ENCODE measurements around the gene TMEM131. TPM values are rescaled to one million over a fixed set of nuclear protein-coding genes. Genes with fewer than 3 reads are reported as not detected.
A peak's percentile ranks its signal among the peaks of the same experiment; 100 is the strongest.

The TMEM131 gene
- total RNA-seq, 2 experiments from 2014 or later, result 31.3 to 31.9 TPM

DNA sequence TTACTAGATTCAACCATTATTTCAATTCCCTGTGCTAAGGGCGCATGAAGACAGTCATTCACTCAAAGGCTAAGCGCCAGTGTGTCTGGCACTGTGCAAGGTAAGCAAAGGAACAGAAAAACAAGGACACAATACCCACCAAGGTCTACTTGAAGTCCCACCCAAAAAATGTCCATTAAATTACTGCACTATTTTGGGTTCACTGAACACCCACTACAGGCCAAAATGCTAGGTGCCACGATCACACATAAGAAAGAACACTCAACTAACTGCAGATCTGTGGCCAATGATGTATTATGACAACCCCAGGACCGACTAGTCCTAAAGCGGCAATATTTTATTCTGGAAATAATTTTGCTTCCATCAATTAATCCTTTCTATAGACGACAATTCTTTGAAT, 1.8 kb downstream of the TMEM131 start:
- no peak overlapping the region for H3K27ac Mint-ChIP-seq
- peaks cover 5% of the 10 kb centered on the region for H3K36me3 Mint-ChIP-seq (ENCODE audit: low read depth)
- H3K4me3 Mint-ChIP-seq, result peak overlapping the region; percentile 91
- CTCF ChIA-PET, result no interaction called here
- no peak for DNase-seq
- POLR2A ChIA-PET, result no interaction called here
- no peaks in the 10 kb centered on the region for H3K9me3 Mint-ChIP-seq
- peaks cover 31% of the 10 kb centered on the region for H3K4me1 Mint-ChIP-seq
- no peaks in the 10 kb centered on the region for H3K27me3 Mint-ChIP-seq

DNA sequence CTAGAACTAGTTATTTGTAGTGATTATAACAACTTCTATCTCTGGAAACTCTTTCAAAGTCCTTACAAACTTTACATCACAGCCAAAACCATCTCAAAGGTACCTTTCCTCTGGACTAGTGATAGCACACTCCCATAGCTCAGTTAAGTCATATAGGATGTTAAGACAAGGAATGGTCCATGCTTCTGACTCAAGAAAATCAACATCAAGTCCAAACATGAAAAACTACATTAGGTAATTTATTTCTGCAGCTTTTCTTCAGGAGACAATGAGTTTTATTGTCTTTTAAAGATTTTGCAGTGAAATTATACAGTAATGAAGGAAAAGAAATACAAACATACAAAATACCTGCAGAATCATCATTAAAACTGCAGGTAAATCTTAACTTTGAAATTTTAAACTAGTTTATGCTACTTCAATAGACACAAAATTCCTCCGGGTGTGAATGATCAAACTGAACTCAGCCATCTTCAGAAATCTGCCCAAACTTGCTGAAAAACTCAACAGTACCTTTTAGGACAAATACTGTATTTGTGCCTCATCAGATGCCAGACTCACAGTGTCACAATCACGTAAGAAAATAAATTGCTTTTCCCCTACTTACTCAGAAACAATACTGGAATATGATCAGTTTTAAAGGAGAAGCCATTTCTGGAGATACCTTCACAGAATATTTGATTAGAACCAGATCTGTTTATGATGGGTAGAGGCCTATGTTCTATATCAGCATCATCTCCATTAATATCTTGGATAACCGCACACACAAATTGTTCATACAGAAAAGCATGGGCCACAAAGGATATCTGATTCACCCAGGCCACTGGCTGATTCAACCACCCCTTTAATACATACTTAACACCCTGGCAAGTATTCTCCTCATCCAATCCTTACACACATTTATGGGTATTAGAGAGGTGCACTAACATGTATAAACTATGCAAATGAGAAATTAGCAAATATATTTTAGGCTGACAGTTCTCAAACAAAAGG, 2.6 kb downstream of the TMEM131 start:
- POLR2A ChIA-PET, result no interaction called here
- peaks cover 31% of the 10 kb centered on the region for H3K4me1 Mint-ChIP-seq
- peak overlapping the region; percentile 91 for H3K4me3 Mint-ChIP-seq
- no peak for DNase-seq
- peaks cover 12% of the 10 kb centered on the region for H3K36me3 Mint-ChIP-seq (ENCODE audit: low read depth)
- H3K9me3 Mint-ChIP-seq, result peaks cover 5% of the 10 kb centered on the region
- CTCF ChIA-PET, result no interaction called here
- no peaks in the 10 kb centered on the region for H3K27me3 Mint-ChIP-seq
- H3K27ac Mint-ChIP-seq, result no peak overlapping the region

DNA sequence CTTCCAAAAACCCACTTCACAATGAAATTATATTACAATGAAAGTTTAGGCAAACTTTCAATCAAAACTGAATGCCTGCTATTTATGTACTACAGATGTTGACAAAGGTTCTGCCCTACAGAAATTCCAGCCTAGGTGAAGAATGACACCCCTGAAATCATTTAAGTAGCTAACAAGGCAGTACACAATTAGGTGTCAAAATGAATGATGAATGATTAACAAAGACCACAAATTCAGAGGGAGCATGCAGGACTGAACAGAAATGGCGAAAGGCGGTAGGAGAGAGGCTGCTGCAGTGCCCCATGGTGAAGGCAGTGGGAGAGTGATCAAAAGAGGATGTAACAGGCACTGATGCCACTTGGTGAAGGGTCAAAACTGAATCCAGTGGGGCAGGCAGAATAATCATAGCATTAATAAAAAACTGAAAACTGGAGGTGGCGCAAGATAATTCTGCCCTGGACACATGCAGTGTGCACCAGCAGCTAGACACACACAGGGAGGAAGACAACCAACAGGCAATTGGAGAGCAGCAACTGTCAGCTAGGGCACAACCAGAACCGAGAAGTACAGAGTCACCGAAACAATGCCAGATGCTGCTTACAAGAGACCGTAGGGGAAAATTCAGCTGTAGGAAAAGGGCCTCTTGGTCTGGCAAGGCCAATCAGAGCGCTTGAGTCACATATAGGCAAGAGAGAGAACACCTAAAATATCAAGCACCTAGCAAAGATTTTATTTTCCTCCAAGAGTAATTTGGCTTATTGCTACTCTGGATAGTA, 4.5 kb downstream of the TMEM131 start:
- ChIA-PET POLR2A (no interaction called here), CTCF (no interaction called here)
- Mint-ChIP-seq H3K27me3 (no peaks in the 10 kb centered on the region), H3K36me3 (ENCODE audit: low read depth) (peaks cover 23% of the 10 kb centered on the region), H3K4me1 (peaks cover 30% of the 10 kb centered on the region), H3K27ac (no peak overlapping the region), H3K4me3 (no peak overlapping the region), H3K9me3 (peaks cover 11% of the 10 kb centered on the region)
- DNase-seq, result no peak

DNA sequence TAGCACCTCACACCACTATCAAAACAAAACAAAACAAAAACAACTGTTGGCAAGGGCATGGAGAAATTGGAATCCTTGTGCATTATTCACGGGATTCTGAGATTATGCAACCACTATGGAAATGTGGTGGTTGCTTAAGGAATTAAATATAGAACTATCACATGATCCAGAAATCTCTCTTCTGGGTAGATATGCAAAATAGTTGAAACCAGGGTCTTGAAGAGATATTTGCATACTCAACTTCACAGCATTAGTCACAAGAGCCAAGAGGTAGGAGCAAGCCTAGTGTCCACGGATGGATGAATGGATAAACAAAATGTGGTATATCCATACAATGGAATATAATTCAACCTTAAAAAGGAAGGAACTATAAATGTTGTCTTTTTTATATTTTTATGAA, 7.0 kb downstream of the TMEM131 start:
- no peak overlapping the region for H3K4me3 Mint-ChIP-seq
- no peak for DNase-seq
- H3K36me3 Mint-ChIP-seq (ENCODE audit: low read depth), result peaks cover 31% of the 10 kb centered on the region
- ChIA-PET CTCF (no interaction called here), POLR2A (no interaction called here)
- peaks cover 19% of the 10 kb centered on the region for H3K4me1 Mint-ChIP-seq
- no peak overlapping the region for H3K27ac Mint-ChIP-seq
- peaks cover 16% of the 10 kb centered on the region for H3K9me3 Mint-ChIP-seq
- no peaks in the 10 kb centered on the region for H3K27me3 Mint-ChIP-seq

DNA sequence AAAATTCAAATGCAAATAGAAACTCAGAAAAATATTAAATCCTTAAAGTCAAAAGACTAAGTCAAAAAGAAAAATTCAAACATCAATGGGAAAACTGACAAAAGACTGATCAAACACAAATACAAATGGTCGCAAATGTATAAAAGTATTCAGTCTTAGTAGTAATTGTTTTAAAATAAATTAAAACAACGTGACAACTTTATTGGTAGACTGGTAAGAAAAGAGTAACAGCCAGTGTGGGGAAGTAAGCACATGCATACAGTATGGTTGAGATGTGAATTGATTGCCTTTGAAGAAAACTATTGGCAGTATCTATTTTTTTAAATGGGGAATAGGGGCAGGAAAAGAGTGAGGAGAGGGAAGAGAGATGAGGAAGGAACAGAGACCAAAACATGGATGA, 9.8 kb downstream of the TMEM131 start:
- Mint-ChIP-seq H3K4me1 (peaks cover 4% of the 10 kb centered on the region), H3K9me3 (peaks cover 16% of the 10 kb centered on the region), H3K36me3 (ENCODE audit: low read depth) (peaks cover 37% of the 10 kb centered on the region), H3K27me3 (no peaks in the 10 kb centered on the region), H3K27ac (no peak overlapping the region), H3K4me3 (no peak overlapping the region)
- POLR2A ChIA-PET, result no interaction called here
- CTCF ChIA-PET, result no interaction called here
- no peak for DNase-seq

DNA sequence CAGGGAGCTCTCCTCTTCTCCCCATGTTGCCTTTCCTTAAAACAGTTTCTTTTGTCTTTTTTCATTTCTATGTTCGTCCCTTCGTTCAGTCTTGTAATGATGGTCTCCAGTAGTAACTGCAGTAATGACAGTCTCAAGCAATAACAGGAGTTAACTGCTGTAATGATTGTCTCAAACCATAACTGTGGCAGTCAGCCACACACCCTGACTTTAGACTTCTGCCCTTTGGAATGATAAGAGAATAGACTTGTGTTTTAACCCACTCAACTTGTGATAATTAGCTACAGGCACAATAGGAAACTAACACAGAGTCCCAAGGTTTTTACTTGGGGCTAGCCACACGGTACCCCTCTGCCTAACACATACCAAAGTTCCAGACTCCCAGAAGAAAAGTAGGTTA, 12.1 kb downstream of the TMEM131 start:
- POLR2A ChIA-PET, result no interaction called here
- CTCF ChIA-PET, result no interaction called here

DNA sequence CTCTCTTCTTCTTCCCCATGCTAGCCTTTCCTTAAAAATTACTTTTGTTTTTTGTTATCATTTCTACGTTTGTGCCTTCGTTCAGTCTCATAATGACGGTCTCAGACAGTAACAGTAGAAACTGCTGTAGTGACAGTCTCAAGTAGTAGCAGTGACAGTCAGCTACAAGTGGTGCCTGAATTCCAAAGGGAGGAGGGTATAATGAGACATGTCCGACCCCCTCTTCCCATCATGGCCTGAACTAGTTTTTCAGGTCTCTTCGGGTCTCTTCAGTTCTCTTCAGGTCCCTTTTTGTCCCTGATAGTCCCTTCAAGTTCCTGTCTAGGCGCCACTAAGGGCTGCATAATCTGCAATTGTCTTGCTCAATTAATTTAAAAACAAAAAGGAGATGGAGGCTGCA, 12.6 kb downstream of the TMEM131 start:
- Mint-ChIP-seq H3K27ac (no peak overlapping the region), H3K36me3 (ENCODE audit: low read depth) (peaks cover 44% of the 10 kb centered on the region), H3K4me1 (peaks cover 14% of the 10 kb centered on the region), H3K27me3 (no peaks in the 10 kb centered on the region), H3K4me3 (no peak overlapping the region), H3K9me3 (peaks cover 13% of the 10 kb centered on the region)
- ChIA-PET CTCF (no interaction called here), POLR2A (no interaction called here)
- no peak for DNase-seq

More for the DNA sequence above, 12.1 kb downstream of the TMEM131 start:
- peaks cover 14% of the 10 kb centered on the region for H3K4me1 Mint-ChIP-seq
- peaks cover 47% of the 10 kb centered on the region for H3K36me3 Mint-ChIP-seq (ENCODE audit: low read depth)
- H3K4me3 Mint-ChIP-seq, result no peak overlapping the region
- peaks cover 15% of the 10 kb centered on the region for H3K9me3 Mint-ChIP-seq
- DNase-seq, result no peak
- no peak overlapping the region for H3K27ac Mint-ChIP-seq
- no peaks in the 10 kb centered on the region for H3K27me3 Mint-ChIP-seq

DNA sequence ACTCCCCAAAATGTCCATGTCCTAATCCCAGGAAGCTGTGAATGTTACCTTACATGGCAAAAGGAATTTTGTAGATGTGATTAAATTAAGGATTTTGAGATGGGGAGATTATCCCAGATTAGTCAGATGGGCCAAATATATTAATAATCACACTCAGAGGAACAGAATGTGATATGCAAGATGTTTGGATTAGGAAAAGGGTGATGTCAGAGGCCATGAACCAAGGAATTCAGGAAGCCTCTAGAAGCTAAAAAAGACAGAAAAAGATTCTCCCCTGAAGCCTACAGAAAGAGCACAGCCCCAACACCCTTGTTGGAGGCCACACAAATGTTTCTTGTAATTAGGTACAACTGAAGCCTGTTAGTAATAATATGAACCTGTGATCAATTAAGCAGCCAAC, 13.1 kb downstream of the TMEM131 start:
- Mint-ChIP-seq H3K4me3 (no peak overlapping the region), H3K9me3 (peaks cover 13% of the 10 kb centered on the region), H3K27ac (no peak overlapping the region), H3K36me3 (ENCODE audit: low read depth) (peaks cover 41% of the 10 kb centered on the region), H3K27me3 (no peaks in the 10 kb centered on the region), H3K4me1 (peaks cover 14% of the 10 kb centered on the region)
- no peak for DNase-seq
- CTCF ChIA-PET, result no interaction called here
- POLR2A ChIA-PET, result no interaction called here

DNA sequence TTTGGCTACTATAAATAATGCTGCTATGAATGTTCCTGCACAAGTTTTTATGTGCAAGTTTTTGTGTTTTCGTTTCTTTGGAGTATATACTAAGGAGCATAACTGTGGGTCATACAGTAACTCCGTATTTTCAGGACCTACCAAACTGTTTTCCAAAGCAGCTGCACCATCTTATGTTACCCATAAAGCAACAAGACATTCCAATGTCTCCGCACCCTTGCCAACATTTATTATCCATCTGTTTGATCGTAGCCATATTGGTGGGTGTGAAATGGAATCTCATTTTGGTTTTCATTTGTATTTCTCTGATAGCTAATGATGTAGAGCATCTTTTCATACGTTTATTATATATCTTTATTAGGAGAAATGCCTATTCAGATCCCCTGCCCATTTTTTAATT, 13.8 kb downstream of the TMEM131 start:
- H3K36me3 Mint-ChIP-seq (ENCODE audit: low read depth), result peaks cover 40% of the 10 kb centered on the region
- DNase-seq, result no peak
- H3K4me3 Mint-ChIP-seq, result no peak overlapping the region
- H3K27ac Mint-ChIP-seq, result no peak overlapping the region
- H3K4me1 Mint-ChIP-seq, result peaks cover 14% of the 10 kb centered on the region
- POLR2A ChIA-PET, result no interaction called here
- CTCF ChIA-PET, result no interaction called here
- H3K27me3 Mint-ChIP-seq, result no peaks in the 10 kb centered on the region
- peaks cover 13% of the 10 kb centered on the region for H3K9me3 Mint-ChIP-seq

DNA sequence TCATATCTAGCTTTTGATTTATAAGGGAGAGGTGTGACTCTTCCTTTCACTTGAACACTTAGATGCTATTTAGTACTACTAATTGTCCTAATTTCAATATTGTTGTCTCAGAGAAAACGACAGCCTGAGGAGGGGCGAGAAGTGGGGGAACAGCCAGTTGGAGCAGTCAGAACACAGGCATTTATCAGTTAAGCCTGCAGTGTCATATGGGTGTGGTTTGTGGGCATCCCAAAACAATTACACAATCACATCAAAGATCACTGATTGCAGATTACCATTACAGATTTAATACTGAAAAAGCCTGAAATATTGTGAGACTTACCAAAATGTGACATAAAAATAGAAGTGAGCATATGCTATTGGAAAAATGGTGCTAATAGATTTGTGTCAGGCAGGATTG, 15.8 kb downstream of the TMEM131 start:
- H3K27ac Mint-ChIP-seq, result no peak overlapping the region
- ChIA-PET CTCF (no interaction called here), POLR2A (no interaction called here)
- H3K4me3 Mint-ChIP-seq, result no peak overlapping the region
- peaks cover 32% of the 10 kb centered on the region for H3K36me3 Mint-ChIP-seq (ENCODE audit: low read depth)
- no peak for DNase-seq
- H3K9me3 Mint-ChIP-seq, result peaks cover 11% of the 10 kb centered on the region
- no peaks in the 10 kb centered on the region for H3K27me3 Mint-ChIP-seq
- peaks cover 13% of the 10 kb centered on the region for H3K4me1 Mint-ChIP-seq

DNA sequence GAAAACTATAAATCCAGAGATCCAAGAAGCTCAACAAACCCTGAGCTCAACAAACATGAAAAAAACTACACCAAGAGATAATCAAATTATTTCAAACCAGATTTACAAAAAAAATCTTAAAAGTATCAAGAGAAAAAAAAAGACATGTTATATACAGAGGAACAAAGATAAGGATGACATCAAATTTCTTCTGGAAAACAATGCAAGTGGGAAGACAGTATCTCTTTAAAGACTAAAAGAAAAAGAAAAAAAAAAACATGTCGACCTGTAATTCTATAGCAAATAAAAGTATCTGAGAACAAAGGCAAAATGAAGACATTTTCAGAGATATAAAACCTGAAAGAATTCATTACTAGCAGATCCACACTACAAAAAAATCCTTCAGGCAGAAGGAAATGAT, 21.3 kb downstream of the TMEM131 start:
- Mint-ChIP-seq H3K4me3 (no peak overlapping the region), H3K9me3 (peaks cover 21% of the 10 kb centered on the region), H3K36me3 (ENCODE audit: low read depth) (peaks cover 33% of the 10 kb centered on the region), H3K4me1 (peaks cover 9% of the 10 kb centered on the region), H3K27ac (no peak overlapping the region), H3K27me3 (no peaks in the 10 kb centered on the region)
- POLR2A ChIA-PET, result no interaction called here
- CTCF ChIA-PET, result no interaction called here
- DNase-seq, result no peak

DNA sequence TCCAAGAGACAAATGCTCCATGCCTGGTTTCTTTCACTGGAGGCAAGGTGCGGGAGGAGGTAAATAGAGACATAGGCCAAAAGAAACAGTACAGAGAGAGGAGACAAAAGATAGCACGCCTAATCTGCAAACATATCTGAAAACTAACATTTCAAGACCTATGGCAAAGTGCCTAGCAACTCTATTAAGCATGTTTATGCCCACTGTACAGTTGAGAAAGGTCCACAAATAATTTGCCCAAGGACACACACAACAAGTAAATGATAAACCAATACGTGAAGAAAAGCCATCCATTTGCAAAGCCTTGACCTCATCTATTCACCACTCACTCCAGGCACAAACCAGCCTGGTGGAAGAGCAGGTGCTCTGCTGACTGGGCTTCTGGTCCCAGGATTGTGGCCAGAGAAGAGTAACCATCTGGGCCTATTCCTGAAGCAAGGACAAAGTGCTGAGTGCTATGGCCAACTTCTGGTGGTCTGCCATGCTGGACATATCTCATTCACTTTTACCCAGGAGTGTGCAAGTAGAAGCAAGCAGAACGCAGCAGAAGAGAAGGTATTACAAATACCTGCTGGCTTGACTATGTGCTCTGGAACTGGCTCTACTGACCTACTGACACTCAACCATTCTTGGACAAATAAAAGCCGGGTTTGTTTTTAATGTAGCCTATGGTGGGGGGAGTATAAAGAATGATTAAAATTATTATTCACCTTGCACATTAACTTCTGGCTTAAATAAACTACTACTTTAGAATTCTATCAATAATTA, 25.3 kb downstream of the TMEM131 start:
- H3K4me3 Mint-ChIP-seq, result no peak overlapping the region
- H3K4me1 Mint-ChIP-seq, result peaks cover 30% of the 10 kb centered on the region
- peaks cover 16% of the 10 kb centered on the region for H3K9me3 Mint-ChIP-seq
- POLR2A ChIA-PET, result no interaction called here
- no peak overlapping the region for H3K27ac Mint-ChIP-seq
- no peak for DNase-seq
- H3K36me3 Mint-ChIP-seq (ENCODE audit: low read depth), result peaks cover 25% of the 10 kb centered on the region
- CTCF ChIA-PET, result no interaction called here
- no peaks in the 10 kb centered on the region for H3K27me3 Mint-ChIP-seq
